Common myeloid progenitor, CD34-positive (primary cell): ENCODE results near the gene C14orf132.

Source experiments
- CTCF ChIA-PET: fragments of 350-600 bp; sonication (Branson Sonifier 250); formaldehyde crosslinking; loops from one replicate; lab custom pipeline; 2021; ENCODE audit warnings: antibody characterized with exemption; lab: Charles Lee
- POLR2A ChIA-PET: fragments of 350-600 bp; sonication (Branson Sonifier 250); formaldehyde crosslinking; loops from one replicate; lab custom pipeline; 2021; ENCODE audit warnings: antibody characterized with exemption; lab: Charles Lee
- DNase-seq, 3 donors: peaks; one replicate each; pipeline versions ENCODE4 v3.0.0 to v3.0.0-alpha.2; 2013
- H3K27ac ChIP-seq, 2 experiments: 1 replicate in 1 of 2; 2 replicates in 1 of 2; pipeline ENCODE4 v1.7.0; 2013; ENCODE audit warnings: inconsistent platforms in 2 of 2, low read length in 2 of 2, mild to moderate bottlenecking in 2 of 2, low read depth in 1 of 2, moderate library complexity in 1 of 2; ENCODE audit not compliant: severe bottlenecking in 2 of 2, insufficient read depth in 1 of 2, poor library complexity in 1 of 2
- H3K27me3 ChIP-seq, 5 experiments: replicated peaks in 2 of 5; 1 replicate in 3 of 5; 2 replicates in 2 of 5; pipeline versions ENCODE4 v1.6.1 to v1.7.0; 2013; ENCODE audit warnings: low read length in 4 of 5, mild to moderate bottlenecking in 2 of 5, moderate library complexity in 2 of 5, inconsistent platforms in 1 of 5; ENCODE audit not compliant: insufficient read depth in 5 of 5, control insufficient read depth in 4 of 5
- H3K36me3 ChIP-seq, 4 experiments: 1 replicate in 2 of 4; 2 replicates in 2 of 4; pipeline versions ENCODE4 v1.6.1 to v1.7.0; 2013; ENCODE audit warnings: low read length in 3 of 4, control low read depth in 1 of 4, mild to moderate bottlenecking in 1 of 4; ENCODE audit not compliant: control insufficient read depth in 4 of 4, insufficient read depth in 4 of 4
- H3K4me1 ChIP-seq, 4 experiments: 1 replicate in 3 of 4; 2 replicates in 1 of 4; pipeline versions ENCODE4 v1.6.1 to v1.7.1; 2013; ENCODE audit warnings: low read length in 3 of 4, mild to moderate bottlenecking in 3 of 4, control low read depth in 1 of 4, inconsistent platforms in 1 of 4, moderate library complexity in 1 of 4; ENCODE audit not compliant: control insufficient read depth in 4 of 4, insufficient read depth in 4 of 4; ENCODE audit errors: control extremely low read depth in 1 of 4
- H3K4me3 ChIP-seq, 7 experiments: 1 replicate in 4 of 7; 2 replicates in 3 of 7; pipeline versions ENCODE4 v1.5.1 to v1.7.0; 2013; ENCODE audit warnings: mild to moderate bottlenecking in 7 of 7, low read length in 6 of 7, moderate library complexity in 6 of 7, inconsistent platforms in 2 of 7, low read depth in 2 of 7, control low read depth in 1 of 7; ENCODE audit not compliant: insufficient read depth in 4 of 7, control insufficient read depth in 1 of 7; ENCODE audit errors: extremely low read depth in 1 of 7
- H3K9me3 ChIP-seq, 5 experiments: 1 replicate in 4 of 5; 2 replicates in 1 of 5; pipeline versions ENCODE4 v1.6.1 to v1.7.1; 2013; ENCODE audit warnings: low read length in 4 of 5, mild to moderate bottlenecking in 2 of 5, inconsistent platforms in 1 of 5, low read depth in 1 of 5, moderate library complexity in 1 of 5; ENCODE audit not compliant: control insufficient read depth in 4 of 5, insufficient read depth in 2 of 5; ENCODE audit errors: control extremely low read depth in 1 of 5
- WGBS: methylation state at CpG from one replicate; pipeline ENCODE4 v1.1.5; 2013; ENCODE audit not compliant: insufficient coverage; 5-methylcytosine and 5-hydroxymethylcytosine counted together

Gene C14orf132

DNA sequence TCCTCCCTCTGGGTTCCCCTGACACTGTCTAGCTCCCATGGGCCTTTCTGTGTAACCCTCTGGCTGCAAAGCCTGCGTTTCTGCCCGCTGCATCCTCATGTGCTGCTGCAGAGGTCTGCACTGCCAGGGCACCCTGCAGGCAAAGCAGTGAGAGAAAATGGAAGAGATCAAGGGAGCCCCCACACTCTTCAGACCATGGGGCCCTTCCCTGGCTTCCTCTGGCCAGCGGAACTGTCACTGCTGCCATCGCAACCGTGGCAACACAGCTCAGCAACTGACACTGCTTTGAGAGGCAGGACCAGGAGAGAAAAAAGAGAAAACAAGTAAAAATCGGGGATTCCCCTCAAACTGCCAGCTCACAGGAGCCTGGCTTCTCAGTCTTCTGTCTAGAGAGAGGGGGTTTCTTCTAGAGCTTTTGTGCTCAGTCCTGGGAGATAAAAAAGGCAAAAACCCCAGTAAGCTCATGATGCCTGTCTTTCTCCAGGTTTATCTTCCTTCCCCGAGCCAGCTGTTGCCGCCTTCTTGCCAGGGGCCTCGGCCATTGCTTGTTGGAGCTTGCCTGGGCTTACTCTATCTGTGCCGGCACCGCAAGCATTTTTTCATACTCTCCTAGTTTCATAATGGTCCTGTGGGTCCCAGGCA is 38.9 kb downstream of the C14orf132 start:
- Histone ChIP-seq H3K9me3 (no peaks in the 10 kb centered on the region), H3K36me3 (no peaks in the 10 kb centered on the region), H3K4me3 (no peak overlapping the region), H3K27ac (no peak overlapping the region), H3K27me3 (peaks cover 0 to 14% (median 7%) of the 10 kb centered on the region in 5 experiments), H3K4me1 (no peaks in the 10 kb centered on the region)
- WGBS: 89% methylated on average over 9 of the region's 11 CpGs
- POLR2A ChIA-PET: no interaction called here
- CTCF ChIA-PET: no interaction called here
- no peak for DNase-seq

DNA sequence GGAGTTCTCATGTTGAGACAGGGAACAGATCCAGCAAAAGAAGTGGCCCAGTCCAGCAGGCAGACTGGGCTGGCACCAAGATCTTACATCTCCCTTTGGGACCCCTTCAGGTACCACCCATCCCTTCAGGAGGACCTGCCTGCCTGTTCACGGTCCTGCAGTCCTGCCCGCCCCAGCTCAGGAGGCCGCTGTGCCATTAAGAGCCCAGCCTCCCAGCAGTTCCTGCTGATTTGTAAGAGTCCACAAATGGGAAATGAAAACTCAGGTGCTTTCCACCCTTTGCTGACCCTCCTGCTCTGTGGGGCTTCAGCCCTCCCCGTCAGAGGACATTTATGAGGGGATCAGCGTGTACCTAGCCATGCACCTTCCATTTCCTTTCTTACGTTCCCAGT is 39.5 kb downstream of the C14orf132 start:
- ChIA-PET POLR2A (no interaction called here), CTCF (no interaction called here)
- WGBS: 86% methylated on average over 5 of the region's 6 CpGs
- no peak for DNase-seq
- Histone ChIP-seq H3K4me3 (no peak overlapping the region), H3K4me1 (no peaks in the 10 kb centered on the region), H3K36me3 (no peaks in the 10 kb centered on the region), H3K27me3 (peaks cover 0 to 14% (median 7%) of the 10 kb centered on the region in 5 experiments), H3K27ac (no peak overlapping the region), H3K9me3 (no peaks in the 10 kb centered on the region)

- Histone ChIP-seq H3K27me3 (peaks cover 0 to 14% (median 7%) of the 10 kb centered on the region in 5 experiments), H3K9me3 (no peaks in the 10 kb centered on the region), H3K4me1 (no peaks in the 10 kb centered on the region), H3K4me3 (no peak overlapping the region), H3K36me3 (no peaks in the 10 kb centered on the region), H3K27ac (no peak overlapping the region)
- WGBS: 54% methylated on average over 6 of the region's 8 CpGs
- peak in 1 of 3 donors; percentile 9 for DNase-seq
- ChIA-PET CTCF (no interaction called here), POLR2A (no interaction called here)
Measured at GRCh38 chr14:96079066-96079465, 39.9 kb downstream of the C14orf132 start.

GRCh38 chr14:96080571-96080970 is 41.4 kb downstream of the C14orf132 start:
- no peak for DNase-seq
- WGBS: 96% methylated on average over 8 of the region's 10 CpGs
- H3K4me3 ChIP-seq: no peak overlapping the region
- H3K9me3 ChIP-seq: no peaks in the 10 kb centered on the region
- ChIA-PET POLR2A (no interaction called here), CTCF (no interaction called here)
- no peaks in the 10 kb centered on the region for H3K36me3 ChIP-seq
- no peaks in the 10 kb centered on the region for H3K4me1 ChIP-seq
- H3K27me3 ChIP-seq: peaks cover 0 to 14% (median 7%) of the 10 kb centered on the region in 5 experiments
- no peak overlapping the region for H3K27ac ChIP-seq

DNA sequence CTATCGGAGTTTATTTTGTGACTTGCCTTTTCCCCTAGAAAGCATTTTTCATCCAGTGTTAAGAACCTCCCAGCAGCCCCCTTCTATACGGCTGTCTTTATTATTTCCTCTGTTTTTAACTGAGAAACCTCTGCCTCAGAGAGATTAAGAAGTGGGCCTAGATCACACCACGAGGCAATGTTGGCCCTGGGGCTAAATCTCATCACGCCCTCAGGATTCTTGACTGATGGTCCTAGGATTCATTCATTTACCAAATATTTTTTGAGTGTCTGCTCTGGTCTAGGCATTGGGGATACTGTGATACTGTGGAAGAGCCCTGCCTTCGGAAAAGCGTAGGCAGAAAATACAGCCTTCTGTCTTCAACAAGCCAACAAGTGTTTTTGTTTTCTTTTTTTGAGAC is 42.1 kb downstream of the C14orf132 start:
- Histone ChIP-seq H3K27ac (no peak overlapping the region), H3K27me3 (peaks cover 0 to 14% (median 7%) of the 10 kb centered on the region in 5 experiments), H3K36me3 (no peaks in the 10 kb centered on the region), H3K4me1 (no peaks in the 10 kb centered on the region), H3K4me3 (no peak overlapping the region), H3K9me3 (no peaks in the 10 kb centered on the region)
- no peak for DNase-seq
- CTCF ChIA-PET: no interaction called here
- POLR2A ChIA-PET: no interaction called here
- 90% methylated on average over 5 of the region's 6 CpGs for WGBS

DNA sequence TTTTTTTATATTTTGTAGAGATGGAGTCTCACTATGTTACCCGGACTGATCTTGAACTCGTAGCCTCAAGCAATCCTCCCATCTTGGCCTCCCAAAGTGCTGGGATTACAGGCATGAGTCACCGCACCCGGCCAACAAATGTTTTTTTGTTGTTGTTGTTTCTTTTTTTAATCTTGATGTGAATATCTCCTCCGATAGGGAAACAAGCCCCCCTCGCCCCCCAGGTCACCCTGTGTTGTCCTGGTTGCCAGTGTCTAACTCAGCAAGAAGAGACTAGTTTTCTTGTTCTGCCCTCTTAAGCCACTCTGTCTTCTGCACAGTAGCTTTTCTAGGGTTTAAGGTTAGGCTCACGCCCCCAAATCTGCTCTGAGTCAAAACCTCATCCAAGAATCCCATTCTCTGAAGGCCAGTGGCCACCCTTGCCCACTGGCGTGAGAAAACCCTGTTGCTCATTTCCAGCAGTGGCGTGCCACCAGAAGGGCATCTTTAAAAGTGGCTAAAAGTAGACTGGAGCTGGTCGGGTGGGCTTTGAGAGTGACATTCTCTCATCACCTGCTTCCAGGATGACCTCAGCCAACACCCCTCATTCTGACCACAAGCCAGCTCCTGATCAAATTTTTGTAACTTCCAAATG is 42.7 kb downstream of the C14orf132 start:
- CTCF ChIA-PET: interaction anchor here (1.2 to 1.6 kb wide), 2 partner anchors 19 to 20 kb away, joined by 3 to 4 read pairs; no protein-coding TSS in a partner anchor
- Histone ChIP-seq H3K4me3 (no peak overlapping the region), H3K27me3 (peaks cover 0 to 14% (median 5%) of the 10 kb centered on the region in 5 experiments), H3K36me3 (no peaks in the 10 kb centered on the region), H3K27ac (no peak overlapping the region), H3K9me3 (no peaks in the 10 kb centered on the region), H3K4me1 (no peaks in the 10 kb centered on the region)
- DNase-seq: no peak
- POLR2A ChIA-PET: no interaction called here
- WGBS: 94% methylated on average over 8 of the region's 10 CpGs
